ENCODE results near the gene LGALS9.

DNA sequence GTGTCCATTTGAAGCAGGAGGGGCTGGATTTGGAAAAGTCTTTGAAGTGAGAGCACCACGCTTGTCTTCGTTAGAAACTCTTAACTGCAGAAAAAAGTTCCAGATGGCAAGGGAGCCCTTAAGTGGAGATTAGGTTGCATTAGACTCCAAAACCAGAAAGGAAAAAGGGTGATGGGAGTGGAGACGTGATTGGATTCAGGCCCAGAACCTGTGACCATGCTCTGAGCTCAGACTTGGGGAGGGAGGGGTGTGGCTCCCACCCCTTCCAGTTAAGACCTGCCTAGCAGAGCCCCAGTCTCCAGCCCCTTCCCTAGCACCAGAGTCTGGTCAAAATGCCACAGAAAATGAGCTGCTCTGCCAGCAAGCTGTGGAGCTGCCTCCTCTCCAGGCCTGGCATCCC is 6.4 kb upstream of the LGALS9 start:
- TF ChIP-seq CTCF (IDR thresholded peaks at IDR 0.05) (no peak), POLR2A (IDR thresholded peaks at IDR 0.05) (no peak)
